Small intestine (tissue), 7 donors: ENCODE measurements around the gene ILK. TPM values are rescaled to one million over a fixed set of nuclear protein-coding genes. Genes with fewer than 3 reads are reported as not detected.

ENCODE experiments used
- DNase-seq, 2 donors: peaks; one replicate each; pipeline versions ENCODE4 v3.0.0 to v3.0.0-alpha.2; 2013
- FAIRE-seq: peaks from 2 replicates; lab custom pipeline; 2012; peaks lifted over from hg19 to GRCh38; lab: Jason Lieb, UNC
- H3K27ac ChIP-seq, 3 donors: one replicate each; pipeline ENCODE4 v1.5.1; 2013; ENCODE audit warnings: low read length in 2 of 3, mild to moderate bottlenecking in 2 of 3, control low read depth in 1 of 3, inconsistent platforms in 1 of 3, low read depth in 1 of 3, moderate library complexity in 1 of 3
- H3K27me3 ChIP-seq, 3 donors: one replicate each; pipeline ENCODE4 v1.6.1; 2013; ENCODE audit warnings: low read length in 3 of 3, inconsistent platforms in 1 of 3; ENCODE audit not compliant: control insufficient read depth in 3 of 3, insufficient read depth in 3 of 3
- H3K36me3 ChIP-seq, 3 donors: one replicate each; pipeline ENCODE4 v1.6.1; 2013; ENCODE audit warnings: low read length in 3 of 3, inconsistent platforms in 1 of 3, low read depth in 1 of 3, mild to moderate bottlenecking in 1 of 3, moderate library complexity in 1 of 3; ENCODE audit not compliant: control insufficient read depth in 3 of 3, insufficient read depth in 2 of 3
- H3K4me1 ChIP-seq, 3 donors: one replicate each; pipeline ENCODE4 v1.6.1; 2013; ENCODE audit warnings: low read length in 2 of 3, inconsistent platforms in 1 of 3, low read depth in 1 of 3, mild to moderate bottlenecking in 1 of 3, moderate library complexity in 1 of 3; ENCODE audit not compliant: control insufficient read depth in 3 of 3, insufficient read depth in 2 of 3
- H3K4me3 ChIP-seq, 3 donors: one replicate each; pipeline ENCODE4 v1.5.1; 2013; ENCODE audit warnings: low read length in 3 of 3, control low read depth in 1 of 3, inconsistent platforms in 1 of 3, low read depth in 1 of 3, mild to moderate bottlenecking in 1 of 3, moderate library complexity in 1 of 3
- H3K9me3 ChIP-seq, 2 donors: one replicate each; pipeline ENCODE4 v1.6.1; 2013; ENCODE audit warnings: low read depth in 1 of 2, low read length in 1 of 2; ENCODE audit not compliant: control insufficient read depth in 2 of 2, insufficient read depth in 1 of 2
- WGBS, 3 donors: extraction: QIAGEN DNeasy Blood & Tissue Kit; methylation state at CpG; one replicate each; pipeline ENCODE4 v1.1.7; 2013; 5-methylcytosine and 5-hydroxymethylcytosine counted together
- polyA plus RNA-seq, 4 donors: library from polyadenylated mRNA; stranded (reverse) in 3 of 4; unstranded in 1 of 4; fragments of 200-250 nt in 3 of 4; fragments of 120-200 nt in 1 of 4; gene quantifications; one replicate each; pipeline versions ENCODE4 v1.2.1 to v1.2.3, GENCODE V29; 2013
- donor health status: healthy with polysubstance abuse.
- donor health status: control.
- donor health status: control.
- donor health status: Bipolar disorder and iron deficiency.
- donor health status: healthy.

Gene ILK
- polyA plus RNA-seq, 4 donors = 73.9 to 99.2 (median 93.1) TPM

GRCh38 chr11:6598555-6598954 lies 5.0 kb upstream of the ILK start:
- 87 to 89% (median 88%) methylated on average over 3 of the region's 3 CpGs for WGBS, 3 donors

DNA sequence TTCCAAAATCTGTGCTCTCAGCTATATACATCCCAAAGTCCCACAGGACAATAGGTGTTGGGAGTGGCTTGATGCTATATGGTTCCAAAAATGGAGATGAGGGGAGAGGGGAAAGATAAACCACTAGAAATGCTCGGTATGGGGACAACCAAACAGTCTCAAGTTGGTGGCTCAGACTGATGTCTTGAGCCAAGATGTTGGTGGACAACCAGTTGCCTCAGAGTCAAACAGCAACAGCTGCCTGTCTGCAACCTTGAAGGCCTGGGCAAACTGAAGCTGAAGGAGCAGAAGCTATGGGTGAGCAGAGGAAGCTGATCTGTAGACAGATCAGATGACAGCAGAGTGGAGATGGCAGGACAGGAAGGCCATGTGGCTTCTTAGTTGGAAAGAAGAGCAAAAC lies 4.1 kb upstream of the ILK start:
- Histone ChIP-seq H3K36me3 (peaks cover 12 to 34% (median 20%) of the 10 kb centered on the region in 3 donors), H3K27me3 (no peaks in the 10 kb centered on the region), H3K4me3 (no peak overlapping the region), H3K27ac (peak overlapping the region in 1 of 3 donors; percentile 63), H3K9me3 (no peaks in the 10 kb centered on the region), H3K4me1 (peaks cover 5 to 35% (median 13%) of the 10 kb centered on the region in 3 donors)
- FAIRE-seq (no peak), DNase-seq (no peak)
- WGBS, 3 donors = 77 to 82% (median 79%) methylated on average over 1 of the region's 1 CpG

More at GRCh38 chr11:6598555-6598954, 5.0 kb upstream of the ILK start:
- FAIRE-seq = no peak
- no peaks in the 10 kb centered on the region for H3K27me3 ChIP-seq
- no peak overlapping the region for H3K4me3 ChIP-seq
- peak in 1 of 2 donors; percentile 51 for DNase-seq
- no peaks in the 10 kb centered on the region for H3K9me3 ChIP-seq
- peak overlapping the region in 1 of 3 donors; percentile 25 for H3K27ac ChIP-seq
- peaks cover 12 to 38% (median 22%) of the 10 kb centered on the region in 3 donors for H3K36me3 ChIP-seq
- H3K4me1 ChIP-seq = peaks cover 5 to 35% (median 13%) of the 10 kb centered on the region in 3 donors

DNA sequence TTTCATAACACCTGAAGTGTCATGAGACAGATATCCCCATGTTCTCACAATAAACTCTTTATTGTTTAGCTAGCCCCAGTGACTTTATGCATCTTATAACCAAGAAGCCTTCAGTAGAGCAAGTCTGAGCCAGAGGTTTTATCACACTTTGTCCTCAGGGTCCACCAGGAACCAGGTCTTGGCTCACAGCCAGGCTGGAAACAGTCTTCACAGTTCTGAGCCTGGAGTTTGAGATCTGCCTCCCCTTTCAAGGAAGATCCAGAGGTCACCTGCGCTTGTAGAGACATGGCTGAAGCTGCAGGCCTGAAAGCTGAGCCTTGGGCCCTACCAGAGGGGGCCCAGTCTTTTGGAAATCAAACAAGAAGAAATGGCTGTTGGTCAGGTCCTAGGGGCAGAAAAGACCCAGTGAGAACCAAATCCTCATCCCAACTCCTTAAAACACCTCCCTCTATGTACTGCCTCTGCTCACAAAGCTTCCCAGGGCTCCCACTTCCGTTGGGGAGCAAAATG lies 3.6 kb upstream of the ILK start:
- Histone ChIP-seq H3K36me3 (peaks cover 12 to 33% (median 20%) of the 10 kb centered on the region in 3 donors), H3K4me1 (peaks cover 5 to 38% (median 13%) of the 10 kb centered on the region in 3 donors), H3K9me3 (no peaks in the 10 kb centered on the region), H3K4me3 (no peak overlapping the region), H3K27ac (peak overlapping the region in 1 of 3 donors; percentile 63), H3K27me3 (no peaks in the 10 kb centered on the region)
- 49 to 76% (median 50%) methylated on average over 2 of the region's 2 CpGs for WGBS, 3 donors
- DNase-seq = peak; percentile 37 to 87
- no peak for FAIRE-seq

DNA sequence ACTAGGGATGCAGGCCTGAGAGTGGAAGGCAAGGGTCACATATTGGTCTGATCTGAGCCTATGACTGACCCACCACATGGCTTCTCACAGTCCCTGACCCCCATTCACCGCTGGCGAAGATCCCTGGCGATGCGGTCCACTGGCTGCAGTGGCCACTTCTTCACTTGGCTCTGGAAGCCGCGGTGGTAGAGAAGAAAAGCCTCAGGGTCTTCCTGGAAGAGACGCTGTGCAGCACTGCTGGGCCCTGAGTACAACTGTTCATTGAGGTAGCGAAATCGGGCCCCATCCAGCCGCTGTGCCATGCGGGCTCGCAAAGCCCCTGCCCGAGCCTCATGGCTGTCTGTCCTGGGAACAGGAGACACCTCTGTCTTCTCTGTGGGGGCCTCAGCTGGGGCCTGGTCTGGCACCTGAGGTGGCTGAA lies 2.5 kb upstream of the ILK start:
- H3K27ac ChIP-seq = no peak overlapping the region
- no peaks in the 10 kb centered on the region for H3K9me3 ChIP-seq
- H3K4me1 ChIP-seq = peaks cover 5 to 48% (median 16%) of the 10 kb centered on the region in 3 donors
- H3K27me3 ChIP-seq = no peaks in the 10 kb centered on the region
- DNase-seq (no peak), FAIRE-seq (no peak)
- 97 to 98% (median 97%) methylated on average over 13 of the region's 13 CpGs for WGBS, 3 donors
- H3K36me3 ChIP-seq = peaks cover 12 to 33% (median 18%) of the 10 kb centered on the region in 3 donors
- H3K4me3 ChIP-seq = no peak overlapping the region

- 48 to 54% (median 51%) methylated on average over 7 of the region's 7 CpGs for WGBS, 3 donors
- H3K4me3 ChIP-seq = peak overlapping the region; percentile 64 to 75 (median 71)
- no peak for FAIRE-seq
- no peaks in the 10 kb centered on the region for H3K9me3 ChIP-seq
- peaks cover 10 to 27% (median 12%) of the 10 kb centered on the region in 3 donors for H3K36me3 ChIP-seq
- peaks cover 10 to 61% (median 20%) of the 10 kb centered on the region in 3 donors for H3K4me1 ChIP-seq
- no peak for DNase-seq
- H3K27ac ChIP-seq = no peak overlapping the region
- H3K27me3 ChIP-seq = no peaks in the 10 kb centered on the region
Observed at GRCh38 chr11:6602096-6602940, 1.3 kb upstream of the ILK start.

- WGBS, 3 donors = 0 to 1% (median 0%) methylated on average over 20 of the region's 20 CpGs
- Histone ChIP-seq H3K9me3 (no peaks in the 10 kb centered on the region), H3K27me3 (no peaks in the 10 kb centered on the region), H3K4me3 (peak overlapping the region; percentile 71 to 80 (median 75)), H3K36me3 (peaks cover 14 to 36% (median 17%) of the 10 kb centered on the region in 3 donors), H3K4me1 (peaks cover 13 to 59% (median 20%) of the 10 kb centered on the region in 3 donors), H3K27ac (peak overlapping the region; percentile 79 to 92 (median 84))
- peak; percentile 48 to 80 for DNase-seq
- no peak for FAIRE-seq
Observed at GRCh38 chr11:6604081-6604626, 580 bp downstream of the ILK start.

DNA sequence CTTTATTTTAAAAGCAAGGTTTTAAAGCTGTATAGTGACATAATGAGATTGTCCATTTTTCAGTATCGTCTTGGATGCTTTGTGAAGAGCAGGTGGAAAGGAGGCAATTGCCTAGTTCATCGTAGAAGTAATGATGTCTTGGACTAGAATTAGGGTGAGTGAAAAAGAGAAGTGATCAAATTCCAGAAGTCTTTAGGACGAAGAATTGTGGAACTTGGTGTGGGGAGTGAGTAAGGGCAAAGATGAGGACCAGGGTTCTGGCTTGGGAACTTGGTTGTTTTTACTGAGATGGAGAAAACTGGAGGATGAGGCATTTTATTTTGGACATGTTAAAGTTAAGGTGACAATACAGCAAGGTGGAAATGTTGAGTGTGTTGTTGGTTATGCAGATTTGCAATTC lies 1.2 kb downstream of the ILK start:
- Histone ChIP-seq H3K27ac (peak overlapping the region in 2 of 3 donors; percentile 84 to 92), H3K9me3 (no peaks in the 10 kb centered on the region), H3K36me3 (peaks cover 10 to 38% (median 17%) of the 10 kb centered on the region in 3 donors), H3K4me3 (peak overlapping the region; percentile 71 to 80 (median 75)), H3K27me3 (no peaks in the 10 kb centered on the region), H3K4me1 (peaks cover 13 to 53% (median 20%) of the 10 kb centered on the region in 3 donors)
- 14 to 31% (median 14%) methylated on average over 3 of the region's 3 CpGs for WGBS, 3 donors
- DNase-seq = no peak
- FAIRE-seq = no peak
